K562 (cell line): ENCODE data around the gene MVD. TPM values are rescaled to one million over a fixed set of nuclear protein-coding genes. Genes with fewer than 3 reads are reported as not detected.

Experiments used
- ATAC-seq: fragments of 200-7000 bp; cut with Tn5 transposase; 3 replicates; pipeline ENCODE4 v1.9.1; 2020; ENCODE audit warnings: moderate library complexity
- BruUV-seq: library from RNA; stranded (reverse); fragments of 400-500 nt; replicated peaks from 2 replicates; lab custom pipeline; 2021; lab: Mats Ljungman, UMichigan
- CTCF ChIA-PET: fragments of 300-600 bp; formaldehyde crosslinking; extraction: SDS; loops from one replicate; lab custom pipeline; 2021; ENCODE audit warnings: low intra/inter-chr PET ratio; lab: Yijun Ruan, JAX
- POLR2A ChIA-PET: fragments of 300-600, 350-650 bp; sonication (Branson Sonifier 250); formaldehyde crosslinking; extraction: SDS; loops from one replicate; lab custom pipeline; 2021; ENCODE audit warnings: antibody characterized with exemption, inconsistent platforms; lab: Yijun Ruan, JAX
- DNase-seq, 4 experiments: peaks; one replicate each; pipeline versions ENCODE4 v3.0.0 to v3.0.0-alpha.2; 2011 to 2018; ENCODE audit warnings: low spot score in 3 of 4, mixed read lengths in 3 of 4; ENCODE audit errors: extremely low read depth in 1 of 4
- FAIRE-seq: peaks from 2 replicates; lab custom pipeline; 2011; peaks lifted over from hg19 to GRCh38; lab: Jason Lieb, UNC
- H2AFZ ChIP-seq: 2 replicates; pipeline ENCODE4 v1.6.0; 2011; ENCODE audit warnings: low read depth, low read length, control low read depth, inconsistent platforms
- H3K27ac ChIP-seq: fragments of 200-600 bp; 3 replicates; pipeline ENCODE4 v1.8.0; 2011; ENCODE audit warnings: low read depth, mild to moderate bottlenecking, control low read depth, inconsistent platforms, low read length, moderate library complexity, mixed read lengths; ENCODE audit errors: extremely low read depth
- H3K27me3 ChIP-seq, 2 experiments: fragments of 300-600 bp in 1 of 2; 2 replicates in 1 of 2; 3 replicates in 1 of 2; pipeline versions ENCODE4 v1.6.0 to v1.8.0; 2011; ENCODE audit warnings: inconsistent platforms in 2 of 2, low read length in 2 of 2, mild to moderate bottlenecking in 1 of 2, mixed read lengths in 1 of 2, moderate library complexity in 1 of 2; ENCODE audit not compliant: control insufficient read depth in 2 of 2, insufficient read depth in 2 of 2
- H3K36me3 ChIP-seq: fragments of 300-600 bp; 3 replicates; pipeline ENCODE4 v1.8.0; 2011; ENCODE audit warnings: mild to moderate bottlenecking, low read length, inconsistent platforms; ENCODE audit not compliant: control insufficient read depth, insufficient read depth
- H3K4me1 ChIP-seq, 2 experiments: fragments of 200-600 bp in 1 of 2; replicated peaks in 1 of 2; 2 replicates in 1 of 2; 3 replicates in 1 of 2; pipeline versions ENCODE4 v1.5.1 to v1.8.0; 2011; ENCODE audit warnings: inconsistent platforms in 2 of 2, low read length in 2 of 2, mild to moderate bottlenecking in 1 of 2, mixed read lengths in 1 of 2, moderate library complexity in 1 of 2; ENCODE audit not compliant: control insufficient read depth in 2 of 2, insufficient read depth in 2 of 2
- H3K4me2 ChIP-seq: 2 replicates; pipeline ENCODE4 v1.6.1; 2011; ENCODE audit warnings: low read length, control low read depth, inconsistent platforms, mixed read lengths; ENCODE audit not compliant: insufficient read depth
- H3K4me3 ChIP-seq: fragments of 200-600 bp; sonication (generic), shearing (Covaris generic); 2 replicates; pipeline ENCODE4 v1.5.1; 2016; ENCODE audit warnings: control low read depth, inconsistent platforms
- H3K79me2 ChIP-seq: fragments of 200-600 bp; 3 replicates; pipeline ENCODE4 v1.8.0; 2011; ENCODE audit warnings: low read length, inconsistent platforms; ENCODE audit not compliant: control insufficient read depth, insufficient read depth
- H3K9ac ChIP-seq, 2 experiments: 2 replicates each; pipeline versions ENCODE4 v1.6.0 to v1.6.1; 2011; ENCODE audit warnings: low read depth in 2 of 2, low read length in 2 of 2, control low read depth in 1 of 2, inconsistent platforms in 1 of 2, mild to moderate bottlenecking in 1 of 2, mixed read lengths in 1 of 2; ENCODE audit not compliant: insufficient read depth in 1 of 2
- H3K9me1 ChIP-seq: one replicate; pipeline ENCODE4 v1.6.0; 2011; ENCODE audit warnings: inconsistent platforms, mild to moderate bottlenecking, low read length, moderate library complexity; ENCODE audit not compliant: control insufficient read depth, insufficient read depth
- H3K9me3 ChIP-seq: replicated peaks from 2 replicates; pipeline ENCODE4 v1.5.1; 2011; ENCODE audit warnings: low read depth, low read length, inconsistent platforms; ENCODE audit not compliant: control insufficient read depth, insufficient read depth
- H4K20me1 ChIP-seq: replicated peaks from 2 replicates; pipeline ENCODE4 v1.6.1; 2011; ENCODE audit warnings: low read length, inconsistent platforms, mixed read lengths; ENCODE audit not compliant: control insufficient read depth, insufficient read depth
- ATF7 ChIP-seq: fragments of 450-650 bp; IDR thresholded peaks from 2 replicates; pipeline ENCODE4 v1.7.1; 2014; ENCODE audit warnings: mild to moderate bottlenecking, moderate library complexity
- BDP1 ChIP-seq: IDR thresholded peaks from 3 replicates; pipeline ENCODE4 v1.6.1; 2011; ENCODE audit not compliant: insufficient read length, insufficient read depth
- BRF2 ChIP-seq: IDR thresholded peaks from 3 replicates; pipeline ENCODE4 v1.6.1; 2011; ENCODE audit warnings: borderline replicate concordance, mild to moderate bottlenecking; ENCODE audit not compliant: insufficient read length, insufficient read depth
- CSDE1 ChIP-seq, 2 experiments: fragments of 450-650 bp; IDR thresholded peaks; 2 replicates each; pipeline ENCODE4 v1.6.1; 2016; ENCODE audit warnings: mild to moderate bottlenecking in 1 of 2
- CXXC5 ChIP-seq: fragments of 250-450 bp; sonication (Bioruptor Pico); IDR thresholded peaks from 2 replicates; pipeline ENCODE4 v1.8.0; 2022; ENCODE audit warnings: inconsistent platforms, mild to moderate bottlenecking, moderate library complexity
- DNMT1 ChIP-seq: fragments of 450-650 bp; IDR thresholded peaks from 2 replicates; pipeline ENCODE4 v1.6.1; 2016; ENCODE audit warnings: antibody characterized with exemption, mild to moderate bottlenecking
- ETS2 ChIP-seq: IDR thresholded peaks from 2 replicates; pipeline ENCODE4 v1.6.1; 2016; ENCODE audit warnings: borderline replicate concordance, missing genetic modification characterization, mild to moderate bottlenecking, moderate library complexity, missing compliant biosample characterization; ENCODE audit not compliant: poor library complexity, severe bottlenecking
- GABPB1 ChIP-seq: sonication (generic); formaldehyde crosslinking; IDR thresholded peaks from 2 replicates; pipeline ENCODE4 v1.8.0; 2022; ENCODE audit warnings: mild to moderate bottlenecking, missing genetic modification reagents
- HES1 ChIP-seq: fragments of 450-650 bp; IDR thresholded peaks from 2 replicates; pipeline ENCODE4 v1.6.1; 2016; ENCODE audit warnings: low read depth, mild to moderate bottlenecking, moderate library complexity
- MAFG ChIP-seq: fragments of 450-650 bp; conservative IDR thresholded peaks from 2 replicates; pipeline ENCODE4 v1.6.1; 2016; ENCODE audit warnings: missing genetic modification characterization, missing compliant biosample characterization
- NCOA4 ChIP-seq: fragments of 450-650 bp; IDR thresholded peaks from 2 replicates; pipeline ENCODE4 v1.6.1; 2018; ENCODE audit warnings: mild to moderate bottlenecking; ENCODE audit not compliant: partially characterized antibody
- NFE2 ChIP-seq: IDR thresholded peaks from 2 replicates; pipeline ENCODE4 v1.6.1; 2014; ENCODE audit warnings: antibody characterized with exemption, low read depth
- TFAP4 ChIP-seq: sonication (generic); formaldehyde crosslinking; IDR thresholded peaks from 2 replicates; pipeline ENCODE4 v1.8.0; 2022; ENCODE audit warnings: missing genetic modification reagents, mild to moderate bottlenecking, moderate library complexity, borderline replicate concordance
- ZKSCAN3 ChIP-seq: fragments of 250-450 bp; sonication (Bioruptor Pico); IDR thresholded peaks from 2 replicates; pipeline ENCODE4 v1.4.0; 2020
- ZNF175 ChIP-seq: fragments of 200-800 bp; sonication (Bioruptor generic); IDR thresholded peaks from 2 replicates; pipeline ENCODE4 v1.6.1; 2016; ENCODE audit warnings: low read depth, mild to moderate bottlenecking, missing genetic modification characterization, missing compliant biosample characterization
- ZNF707 ChIP-seq: fragments of 250-450 bp; sonication (Bioruptor Pico); conservative IDR thresholded peaks from 2 replicates; pipeline ENCODE4 v1.8.0; 2022; ENCODE audit warnings: inconsistent platforms, mild to moderate bottlenecking, moderate library complexity
- WGBS: fragments of 100-300 bp; shearing (Covaris generic); methylation state at CpG from one replicate; pipeline ENCODE4 v1.1.6; 2016; ENCODE audit warnings: low coverage, mixed read lengths; ENCODE audit not compliant: insufficient coverage; ENCODE audit errors: missing lambda C conversion rate; 5-methylcytosine and 5-hydroxymethylcytosine counted together
- in situ Hi-C: fragments of 300-500 bp; cut with MboI; formaldehyde crosslinking; loops from 4 replicates; pipeline ENCODE4 v1.15.0; 2018; ENCODE audit warnings: inconsistent platforms, mixed read lengths
- intact Hi-C: fragments of 100-400 bp; cut with micrococcal nuclease; formaldehyde crosslinking; loops from 2 replicates; pipeline ENCODE4 v1.14.2; 2022
- polyA plus RNA-seq, 8 experiments: library from polyadenylated mRNA; depleted of rRNA in 4 of 8; stranded (reverse) in 5 of 8; unstranded in 3 of 8; fragments of >200 nt; fragmentation: Nextera tagmentation in 2 of 8; fragmentation: Illumina TruSeq in 1 of 8; extraction: Ambion mirVana in 2 of 8; extraction: Trizol in 1 of 8; gene quantifications; 2 replicates each; pipeline versions ENCODE4 v1.2.1 to v1.2.3, GENCODE V29; 2011 to 2014; ENCODE audit warnings: inconsistent platforms in 1 of 8, missing spikeins in 1 of 8
- total RNA-seq, 7 experiments: library from RNA; depleted of rRNA in 6 of 7; stranded (reverse); fragments of >200 nt in 6 of 7; fragmentation: Illumina TruSeq in 2 of 7; extraction: Trizol in 2 of 7; gene quantifications; 2 replicates each; pipeline versions ENCODE4 v1.2.1 to v1.2.3, GENCODE V29; 2011 to 2021; ENCODE audit warnings: low replicate concordance in 1 of 7

Gene MVD
- total and polyA plus RNA-seq, 9 of the 15 experiments (the other 6 are each of a cell fraction or from before 2014, with no cell fraction given) = 12.2 to 141 (median 45.3) TPM

GRCh38 chr16:88618182-88618955, 44.5 kb downstream of the MVD start (continued):
- no peak for TF ChIP-seq ETS2 (tag)
- 0 out of 2 replicates have a peak, but pooled peaks have one; percentile 31 for TF ChIP-seq TFAP4 (CRISPR knock-in tag)
- peak; percentile 22; the same call in 1 of the 2 replicates for TF ChIP-seq GABPB1 (CRISPR knock-in tag)
- no peak for TF ChIP-seq CSDE1 (IDR thresholded peaks at IDR 0.05)
- TF ChIP-seq CXXC5 (CRISPR knock-in tag) = no peak
- TF ChIP-seq, all 486 proteins: peak for 10

GRCh38 chr16:88617268-88618031, 45.4 kb downstream of the MVD start:
- peak overlapping the region; percentile 58; the same call in 2 of the 3 replicates for H3K27ac ChIP-seq
- no peak overlapping the region for H3K4me3 ChIP-seq
- FAIRE-seq (peak; percentile 92), ATAC-seq (peak; percentile 91), DNase-seq (peak in 2 of 4 experiments; percentile 64 to 74)
- peaks cover 26% of the 10 kb centered on the region; the same call in 1 of the 2 replicates for H4K20me1 ChIP-seq
- H3K4me1 ChIP-seq = peaks cover 24 to 42% of the 10 kb centered on the region in 2 experiments; a peak in 4 of 5 replicates
- no TSS peak for BruUV-seq
- ChIA-PET CTCF (no interaction called here), POLR2A (interaction anchor here (0.6 to 2.1 kb wide), 14 partner anchors 8 to 954 kb away, joined by 3 to 7 read pairs (median 3); partner anchors contain the start of gene ZC3H18)
- intact Hi-C loops = no loop called here
- in situ Hi-C loops = no loop called here
- WGBS = 62% methylated on average over 20 of the region's 20 CpGs
- peaks cover 57% of the 10 kb centered on the region for H3K79me2 ChIP-seq
- H3K9me1 ChIP-seq = peaks cover 15% of the 10 kb centered on the region
- H3K9me3 ChIP-seq = no peaks in the 10 kb centered on the region
- peaks cover 82% of the 10 kb centered on the region for H3K36me3 ChIP-seq
- H3K27me3 ChIP-seq = no peaks in the 10 kb centered on the region
- peak overlapping the region; percentile 2 to 67; a peak in 2 of 4 replicates for H3K9ac ChIP-seq
- H3K4me2 ChIP-seq = peak overlapping the region; percentile 26; the same call in 1 of the 2 replicates
- H2AFZ ChIP-seq = no peak overlapping the region
- 0 out of 2 replicates have a peak, but pooled peaks have one; percentile 47 for TF ChIP-seq MAFG
- no peak for TF ChIP-seq ZNF707 (CRISPR knock-in tag)
- no peak for TF ChIP-seq ZKSCAN3 (CRISPR knock-in tag)
- TF ChIP-seq ATF7 = peak; percentile 57; the same call in 1 of the 2 replicates
- TF ChIP-seq BRF2 = no peak
- TF ChIP-seq HES1 = no peak
- no peak for TF ChIP-seq NCOA4
- no peak for TF ChIP-seq DNMT1
- TF ChIP-seq NFE2 = peak; percentile 84
- TF ChIP-seq BDP1 = no peak
- no peak for TF ChIP-seq ZNF175 (CRISPR knock-in tag)
